Peyer's patch (tissue), 4 donors: ENCODE measurements around the gene CPSF7.

Experiments
- POLR2A ChIP-seq, 2 donors: fragments of 450-650 bp; IDR thresholded peaks; one replicate each; pipeline ENCODE4 v1.5.1; 2017; ENCODE audit warnings: antibody characterized with exemption in 2 of 2, mild to moderate bottlenecking in 2 of 2, moderate library complexity in 2 of 2
- TF ChIP-seq, protein P1 (sequence below), 6 experiments: fragments of 450-650 bp in 4 of 6; fragments of 200-600 bp in 2 of 6; sonication (generic) in 1 of 6; IDR thresholded peaks; one replicate each; pipeline ENCODE4 v1.5.1; 2017 to 2019; ENCODE audit warnings: antibody characterized with exemption in 6 of 6, mild to moderate bottlenecking in 3 of 6, moderate library complexity in 1 of 6

DNA sequence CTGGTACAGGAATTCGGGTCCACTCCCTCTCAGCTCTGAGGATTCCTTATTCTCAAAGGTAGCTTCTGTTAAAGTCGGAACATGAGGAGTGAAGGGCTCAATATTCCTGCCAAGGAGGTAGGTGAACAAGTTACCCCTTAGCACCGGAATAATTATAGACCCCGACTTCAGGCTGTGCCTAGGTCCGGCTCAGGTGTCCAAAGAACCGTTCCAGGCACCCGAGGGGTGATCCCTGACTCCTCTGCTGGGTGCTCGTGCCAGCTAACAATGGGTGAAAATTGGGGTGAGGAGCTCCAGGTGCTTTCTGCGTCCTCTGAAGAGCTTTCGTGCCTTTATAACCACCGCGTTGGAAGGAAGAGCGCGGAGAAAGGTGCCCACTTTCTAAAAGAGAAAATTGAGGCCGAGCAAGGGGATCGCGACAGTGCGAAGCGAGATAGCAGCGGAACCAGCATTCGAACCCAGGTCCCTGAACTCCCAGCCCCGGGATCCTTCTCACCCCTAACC, 68.5 kb downstream of the CPSF7 start:
- TF ChIP-seq, protein P1, sequence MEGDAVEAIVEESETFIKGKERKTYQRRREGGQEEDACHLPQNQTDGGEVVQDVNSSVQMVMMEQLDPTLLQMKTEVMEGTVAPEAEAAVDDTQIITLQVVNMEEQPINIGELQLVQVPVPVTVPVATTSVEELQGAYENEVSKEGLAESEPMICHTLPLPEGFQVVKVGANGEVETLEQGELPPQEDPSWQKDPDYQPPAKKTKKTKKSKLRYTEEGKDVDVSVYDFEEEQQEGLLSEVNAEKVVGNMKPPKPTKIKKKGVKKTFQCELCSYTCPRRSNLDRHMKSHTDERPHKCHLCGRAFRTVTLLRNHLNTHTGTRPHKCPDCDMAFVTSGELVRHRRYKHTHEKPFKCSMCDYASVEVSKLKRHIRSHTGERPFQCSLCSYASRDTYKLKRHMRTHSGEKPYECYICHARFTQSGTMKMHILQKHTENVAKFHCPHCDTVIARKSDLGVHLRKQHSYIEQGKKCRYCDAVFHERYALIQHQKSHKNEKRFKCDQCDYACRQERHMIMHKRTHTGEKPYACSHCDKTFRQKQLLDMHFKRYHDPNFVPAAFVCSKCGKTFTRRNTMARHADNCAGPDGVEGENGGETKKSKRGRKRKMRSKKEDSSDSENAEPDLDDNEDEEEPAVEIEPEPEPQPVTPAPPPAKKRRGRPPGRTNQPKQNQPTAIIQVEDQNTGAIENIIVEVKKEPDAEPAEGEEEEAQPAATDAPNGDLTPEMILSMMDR (IDR thresholded peaks at IDR 0.05): no peak
- TF ChIP-seq POLR2A (IDR thresholded peaks at IDR 0.05): no peak
